OCI-LY3 (cell line): ENCODE measurements around the gene TIMP4.

Experiments used
- EZH2phosphoT487 ChIP-seq: fragments of 200-600 bp; shearing (Covaris generic); IDR thresholded peaks from 2 replicates; pipeline ENCODE4 v1.6.1; 2018; ENCODE audit warnings: antibody characterized with exemption, mixed run types, low read depth
- TF ChIP-seq, protein P1 (sequence below): fragments of 200-600, 300-600 bp; sonication (generic); IDR thresholded peaks from 2 replicates; pipeline ENCODE4 v1.5.1; 2014; ENCODE audit warnings: antibody characterized with exemption, low read length, low read depth

DNA sequence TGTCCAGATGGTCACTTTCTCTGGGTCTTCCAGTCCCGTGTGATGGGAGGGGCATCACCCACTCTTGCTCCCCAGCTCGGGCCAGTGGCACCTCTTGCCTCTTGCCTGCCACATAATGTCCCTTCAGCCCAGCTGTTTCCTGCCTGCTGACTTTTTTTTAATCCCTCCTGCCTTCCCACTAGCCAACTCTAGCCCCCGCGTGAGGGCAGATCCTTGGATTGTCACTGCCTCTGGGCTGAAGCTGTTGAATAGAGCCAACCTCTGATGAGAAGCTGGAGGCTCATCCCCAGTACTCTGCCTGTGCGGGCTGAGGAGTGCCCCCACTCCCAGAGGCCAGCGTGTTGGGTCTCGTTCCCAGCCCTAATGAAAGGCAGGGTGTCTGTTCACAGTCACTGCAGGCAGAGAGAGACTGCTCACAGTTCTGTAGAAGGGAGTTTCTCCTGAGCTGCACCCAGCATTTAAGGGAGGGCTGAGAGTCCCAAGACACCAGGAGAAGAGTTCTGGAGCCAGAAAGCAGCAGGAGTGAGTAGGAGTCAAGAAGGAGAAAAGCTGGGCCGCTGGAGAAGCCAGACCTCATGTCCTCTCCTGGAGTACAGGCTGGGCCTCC lies 30.1 kb upstream of the TIMP4 start:
- TF ChIP-seq EZH2phosphoT487, result no peak
- TF ChIP-seq, protein P1, sequence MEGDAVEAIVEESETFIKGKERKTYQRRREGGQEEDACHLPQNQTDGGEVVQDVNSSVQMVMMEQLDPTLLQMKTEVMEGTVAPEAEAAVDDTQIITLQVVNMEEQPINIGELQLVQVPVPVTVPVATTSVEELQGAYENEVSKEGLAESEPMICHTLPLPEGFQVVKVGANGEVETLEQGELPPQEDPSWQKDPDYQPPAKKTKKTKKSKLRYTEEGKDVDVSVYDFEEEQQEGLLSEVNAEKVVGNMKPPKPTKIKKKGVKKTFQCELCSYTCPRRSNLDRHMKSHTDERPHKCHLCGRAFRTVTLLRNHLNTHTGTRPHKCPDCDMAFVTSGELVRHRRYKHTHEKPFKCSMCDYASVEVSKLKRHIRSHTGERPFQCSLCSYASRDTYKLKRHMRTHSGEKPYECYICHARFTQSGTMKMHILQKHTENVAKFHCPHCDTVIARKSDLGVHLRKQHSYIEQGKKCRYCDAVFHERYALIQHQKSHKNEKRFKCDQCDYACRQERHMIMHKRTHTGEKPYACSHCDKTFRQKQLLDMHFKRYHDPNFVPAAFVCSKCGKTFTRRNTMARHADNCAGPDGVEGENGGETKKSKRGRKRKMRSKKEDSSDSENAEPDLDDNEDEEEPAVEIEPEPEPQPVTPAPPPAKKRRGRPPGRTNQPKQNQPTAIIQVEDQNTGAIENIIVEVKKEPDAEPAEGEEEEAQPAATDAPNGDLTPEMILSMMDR, result no peak
